NCI-H2107 treated with DMSO at 0.1 percent for 48 hours (cell line): ENCODE data around the gene ZMAT2.
"Not testable (repeated sequence)": the region's sequence is repeated elsewhere in the genome, so short reads cannot be mapped to it uniquely, and the experiment has no call there.

Source experiments
- DNase-seq: peaks from one replicate; lab custom pipeline; 2025; ENCODE audit not compliant: unreplicated experiment; lab: John Stamatoyannopoulos, UW

Gene ZMAT2

DNA sequence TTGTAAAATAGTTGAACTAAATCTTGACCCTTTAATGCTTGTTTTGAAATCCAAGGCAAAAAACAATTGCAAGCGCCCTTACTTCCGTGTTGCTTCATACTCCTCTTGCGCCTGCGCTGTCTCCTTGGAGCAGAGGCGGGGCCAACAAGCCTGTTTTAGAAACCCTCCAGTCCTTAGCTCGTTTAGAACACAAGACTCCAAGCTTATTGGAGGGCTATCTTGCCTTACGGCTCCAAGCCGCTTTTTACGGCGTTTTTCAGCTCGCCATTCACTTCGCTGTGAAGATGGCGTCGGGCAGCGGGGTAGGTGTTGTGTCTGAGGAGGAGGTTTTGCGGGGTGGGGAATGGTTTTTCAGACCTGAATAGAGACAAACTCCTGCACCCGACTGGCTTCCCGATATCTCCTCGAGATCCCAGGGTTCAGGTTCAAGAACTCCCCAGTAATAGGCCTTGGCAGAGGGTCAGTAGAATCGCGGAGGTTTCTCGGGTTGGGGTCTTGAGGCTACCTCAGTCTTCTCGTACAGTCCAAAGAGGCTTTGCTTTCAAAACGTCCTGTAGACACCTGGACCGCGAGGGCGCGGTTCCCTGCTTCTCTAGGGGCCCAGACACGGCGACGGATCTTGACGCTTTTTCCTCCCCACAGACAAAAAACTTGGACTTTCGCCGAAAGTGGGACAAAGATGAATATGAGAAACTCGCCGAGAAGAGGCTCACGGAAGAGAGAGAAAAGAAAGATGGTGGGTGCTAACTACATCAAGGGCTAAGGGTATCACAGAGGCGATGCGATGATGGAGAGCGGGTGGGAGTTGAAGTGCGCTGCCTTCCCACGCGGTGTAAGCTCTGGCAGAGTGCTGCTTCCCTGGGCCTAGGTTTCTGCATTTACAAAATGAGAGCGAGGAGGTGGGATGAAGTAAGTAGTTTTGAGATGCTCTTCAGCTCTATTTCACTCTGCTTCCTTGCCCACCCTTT lies at the start of gene ZMAT2:
Gene ZMAT2, plus strand, starts transcription at position 271 of the 968 bp plus-strand sequence. Its CDS starts 14 bp downstream, at position 285.
- peak; percentile 76 for DNase-seq

- DNase-seq = no peak
Measured at GRCh38 chr5:140658870-140659269, 41.4 kb upstream of the ZMAT2 start.

GRCh38 chr5:140660371-140660770 lies 39.9 kb upstream of the ZMAT2 start:
- not testable (repeated sequence) for DNase-seq

DNA sequence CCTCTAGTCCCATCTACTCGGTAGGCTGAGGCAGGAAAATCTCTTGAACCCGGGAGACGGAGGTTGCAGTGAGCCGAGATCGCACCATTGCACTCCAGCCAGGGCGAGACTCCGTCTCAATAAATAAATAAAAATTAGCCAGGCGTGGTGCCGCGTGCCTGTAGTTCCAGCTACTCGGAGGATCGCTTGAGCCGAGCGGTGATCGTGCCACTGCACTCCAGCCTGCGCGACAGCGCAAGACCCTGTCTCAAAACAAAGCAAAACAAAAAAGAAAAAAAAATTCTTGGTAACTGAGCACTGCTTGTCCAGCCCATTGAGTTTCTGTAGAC lies 36.3 kb upstream of the ZMAT2 start:
- DNase-seq = no peak

DNA sequence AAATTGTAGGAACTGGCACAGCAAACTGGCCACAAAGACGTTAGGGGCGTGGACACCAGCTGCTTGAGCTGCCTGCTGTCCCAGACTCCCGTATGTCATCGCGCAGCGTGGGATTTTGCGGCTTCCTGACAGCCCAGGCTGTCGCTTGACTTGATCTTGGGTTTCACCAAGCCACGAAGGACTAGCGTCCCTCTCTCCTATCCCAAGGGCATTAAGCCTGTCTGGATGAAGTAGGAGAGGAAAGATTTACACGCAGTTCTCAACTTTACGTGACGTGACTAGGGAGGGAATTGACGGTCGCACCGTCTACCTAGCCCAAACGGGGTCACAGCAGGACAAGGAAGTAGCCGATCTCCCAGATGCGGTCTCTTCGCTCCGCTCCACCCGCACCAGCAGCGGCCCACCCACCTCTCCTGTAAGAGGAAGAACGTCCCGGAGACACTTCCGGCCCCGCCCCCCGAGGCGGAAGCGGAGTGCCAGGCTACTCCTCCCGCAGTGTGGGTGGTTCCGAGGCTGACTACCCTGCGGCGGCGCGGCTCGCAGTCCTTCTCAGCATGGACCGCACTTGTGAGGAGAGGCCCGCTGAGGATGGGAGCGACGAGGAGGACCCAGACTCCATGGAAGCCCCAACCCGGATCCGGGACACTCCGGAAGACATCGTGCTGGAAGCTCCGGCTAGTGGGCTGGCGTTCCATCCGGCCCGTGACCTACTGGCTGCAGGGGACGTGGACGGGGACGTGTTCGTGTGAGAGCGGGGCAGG lies 35.7 kb upstream of the ZMAT2 start, which contains the start of gene WDR55:
Gene WDR55, plus strand, starts transcription at position 546 of the 761 bp plus-strand sequence. Its CDS starts 9 bp downstream, at position 555.
- peak; percentile 55 for DNase-seq

DNA sequence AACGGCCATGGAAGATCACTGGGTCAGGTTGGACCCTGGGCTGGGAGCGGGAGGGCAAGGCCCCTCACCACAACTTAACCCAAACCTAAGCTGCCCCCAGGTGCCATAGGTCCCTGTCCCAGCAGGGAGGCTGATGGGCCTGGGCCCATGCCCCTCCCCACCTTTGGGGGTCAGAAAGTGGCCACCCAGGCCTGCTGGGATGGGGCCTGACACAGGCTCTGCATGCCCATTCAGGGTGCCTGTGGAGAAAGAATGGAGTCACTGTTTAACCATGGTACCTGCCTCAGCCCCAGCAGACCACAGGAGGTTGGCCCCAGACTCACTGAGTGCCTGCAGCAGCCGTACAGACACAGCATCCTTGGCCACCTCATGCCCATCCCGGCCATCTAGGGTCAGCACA lies 29.2 kb upstream of the ZMAT2 start:
- DNase-seq = not testable (repeated sequence)

DNA sequence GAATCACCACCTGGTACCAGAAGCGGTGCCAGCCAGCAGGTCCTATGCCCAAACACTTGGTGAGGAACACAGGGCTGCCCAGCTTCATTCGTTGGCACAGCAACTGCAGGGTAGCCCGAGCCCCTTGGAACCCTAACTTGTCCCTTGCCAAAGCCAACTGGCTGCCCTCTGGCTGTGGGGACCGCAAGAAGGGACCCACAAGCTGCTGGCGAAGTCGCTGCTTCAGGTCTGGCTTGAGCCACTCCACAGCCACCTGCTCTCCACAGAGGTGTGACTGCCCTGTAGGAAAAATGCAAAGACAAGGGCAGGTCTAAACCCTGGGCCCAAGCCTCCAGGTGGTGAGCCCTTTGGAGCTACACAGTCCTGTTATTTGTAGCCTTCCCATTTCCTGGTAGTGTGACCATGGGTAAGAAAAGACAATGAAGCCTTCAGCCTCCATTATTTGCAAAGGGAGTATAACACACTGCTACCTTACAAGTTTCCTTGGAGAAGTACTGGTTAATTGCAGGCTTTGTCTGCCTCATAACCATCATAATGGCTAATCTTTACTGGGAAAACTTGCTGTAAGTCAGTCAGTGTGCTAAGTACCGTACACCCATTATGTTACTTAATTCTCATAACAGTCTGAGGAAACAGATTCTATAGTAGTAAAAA lies 28.6 kb upstream of the ZMAT2 start:
- DNase-seq = no peak

DNA sequence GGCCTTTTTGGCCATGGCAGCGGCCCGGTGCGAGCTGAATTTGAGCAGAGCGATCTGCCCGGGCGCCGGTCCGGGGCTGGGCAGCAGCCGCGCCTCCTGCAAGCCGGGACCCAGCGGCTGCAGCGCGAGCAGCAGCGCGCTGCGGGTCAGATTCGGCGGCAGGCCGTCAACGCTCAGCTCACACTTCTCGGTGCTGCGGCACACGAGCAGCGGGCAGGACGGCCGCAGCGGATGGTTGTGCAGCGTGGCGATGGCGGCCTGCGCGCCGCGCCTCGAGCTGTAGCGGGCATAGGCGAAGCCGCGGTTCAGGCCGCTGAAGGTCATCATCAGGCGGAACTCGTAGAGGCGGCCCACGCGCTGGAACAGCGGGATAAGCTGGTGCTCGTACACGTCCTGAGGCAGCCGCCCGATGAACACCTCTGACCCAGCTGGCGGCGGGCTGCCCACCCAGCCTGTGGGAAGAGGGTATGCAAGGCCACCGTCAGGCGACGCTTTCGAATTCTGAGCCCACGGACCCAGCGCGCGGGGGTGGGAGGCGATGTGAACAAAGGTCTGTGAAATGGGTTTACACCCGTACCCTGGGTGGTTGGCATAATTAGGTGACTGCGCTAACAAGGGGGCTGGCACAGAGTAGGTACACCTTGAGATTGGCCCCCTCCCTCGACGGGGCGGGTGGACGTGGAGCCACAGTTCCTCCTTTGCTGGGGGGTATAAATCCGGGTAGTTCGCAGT lies 27.6 kb upstream of the ZMAT2 start:
- DNase-seq = no peak

DNA sequence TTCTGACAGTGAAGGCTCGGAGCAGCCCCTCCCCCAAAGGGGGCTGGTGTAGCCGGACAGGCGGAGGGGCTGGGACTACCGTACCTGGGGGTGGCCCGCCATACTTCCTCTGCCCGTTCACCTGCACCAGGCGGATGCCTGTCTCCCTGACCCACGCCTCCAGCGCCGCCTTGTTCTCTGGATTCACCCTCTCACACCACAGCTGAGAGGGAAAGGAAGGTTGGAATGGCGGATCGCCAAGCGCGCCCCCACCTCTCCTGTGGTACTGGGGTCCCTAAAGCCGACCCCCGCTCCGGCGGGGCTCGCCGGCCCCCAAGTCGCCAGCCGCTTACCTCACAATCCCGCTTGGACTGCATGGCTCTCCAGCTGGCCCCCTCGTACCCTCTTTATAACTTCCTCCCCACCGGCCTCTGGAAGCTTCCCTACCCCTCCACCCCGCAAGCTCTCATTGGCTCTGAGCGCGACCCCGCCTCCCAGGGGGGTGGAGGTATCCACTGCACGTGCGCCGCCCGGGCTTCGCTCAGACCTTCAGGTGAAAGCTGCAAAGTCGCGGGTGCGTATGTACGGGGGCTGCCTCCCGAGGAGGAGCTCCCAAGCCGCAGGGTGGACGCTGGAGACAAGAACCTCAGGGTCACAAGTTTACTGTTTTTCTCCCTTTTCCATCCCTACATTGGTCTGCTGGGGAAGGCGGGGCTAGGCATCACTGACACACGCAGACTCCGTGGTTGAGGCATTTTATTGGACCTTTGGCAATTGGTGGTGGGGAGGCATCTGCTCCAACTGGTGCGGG lies 26.9 kb upstream of the ZMAT2 start, which contains the start of gene DND1:
Gene DND1, minus strand, starts transcription at position 390 of the 790 bp plus-strand sequence. Its CDS starts 34 bp downstream, at position 356.
- no peak for DNase-seq

DNA sequence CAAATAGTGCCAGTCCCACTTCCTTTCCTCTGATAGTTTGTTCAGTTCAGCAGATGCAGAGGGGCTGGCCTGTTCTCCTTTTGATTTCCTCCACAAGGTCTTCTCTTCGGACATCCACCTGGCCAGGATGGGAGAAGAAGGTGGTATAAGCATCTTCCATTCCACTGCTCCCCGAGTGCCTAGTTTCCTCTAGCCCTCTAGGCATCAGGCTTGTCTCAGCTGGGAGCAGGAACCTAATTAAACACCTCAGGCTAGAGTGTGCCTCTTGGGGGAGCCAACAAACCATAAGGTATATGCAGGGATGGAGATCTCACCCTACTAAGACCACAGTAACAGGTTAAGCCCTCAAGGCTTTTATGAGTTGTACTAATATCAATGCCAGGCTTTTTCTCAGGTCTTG lies 26.0 kb upstream of the ZMAT2 start:
- no peak for DNase-seq

DNA sequence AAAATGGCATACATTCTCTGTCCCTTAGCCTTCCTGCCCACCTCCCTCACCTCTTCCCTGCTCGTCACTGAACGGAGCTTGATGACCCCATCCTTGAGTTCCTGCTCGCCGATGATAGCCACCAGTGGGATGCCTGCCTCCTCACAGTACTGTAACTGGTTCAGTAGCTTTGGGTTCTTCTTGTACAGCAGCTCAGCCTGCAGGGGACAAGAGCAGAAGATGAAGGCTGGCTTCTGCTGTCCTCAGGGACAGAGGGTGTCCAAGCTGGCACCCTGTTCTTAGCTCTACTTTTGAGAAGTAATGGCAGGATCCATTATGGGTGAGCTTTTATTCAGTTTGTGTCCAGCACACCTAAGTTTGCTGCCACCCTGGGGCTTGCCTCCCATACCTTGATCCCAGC lies 25.6 kb upstream of the ZMAT2 start:
- no peak for DNase-seq

GRCh38 chr5:140677947-140678346 lies 22.3 kb upstream of the ZMAT2 start:
- DNase-seq = no peak

- DNase-seq = no peak
Measured at GRCh38 chr5:140678993-140679392, 21.3 kb upstream of the ZMAT2 start.

DNA sequence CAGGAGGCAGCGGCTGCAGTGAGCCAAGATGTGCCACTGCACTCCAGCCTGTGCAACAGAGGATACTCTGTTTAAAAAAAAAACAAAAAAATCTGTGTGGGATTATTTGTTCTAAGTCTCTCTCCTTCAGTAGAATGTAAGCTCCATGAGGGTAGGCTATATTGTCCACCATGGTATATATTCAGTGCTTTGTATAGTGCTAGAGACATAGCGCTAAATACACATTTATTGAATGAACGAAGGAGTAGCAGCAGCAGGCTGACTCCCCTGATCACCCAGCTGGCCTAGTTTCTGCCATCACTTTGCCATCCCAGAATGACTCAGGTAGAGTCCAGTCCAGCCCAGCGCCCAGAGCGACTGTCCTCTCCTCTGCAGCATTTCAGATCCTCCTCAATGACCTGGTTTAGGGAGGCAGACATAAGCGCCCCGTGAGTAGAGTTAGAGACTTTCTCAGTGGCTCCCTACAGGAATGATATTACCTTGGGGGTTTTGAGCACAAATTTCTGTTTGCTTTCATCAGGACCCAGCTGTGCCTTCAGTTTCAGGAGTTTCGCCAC lies 9.8 kb upstream of the ZMAT2 start:
- no peak for DNase-seq

GRCh38 chr5:140690941-140691924 lies 9.0 kb upstream of the ZMAT2 start, which contains the start of the genes HARS1 and HARS2:
Gene HARS1, minus strand, starts transcription at chr5:140691370. Its CDS starts 66 bp downstream, at chr5:140691304.
Gene HARS2, plus strand, starts transcription at chr5:140691455. Its CDS starts 194 bp downstream, at chr5:140691649.
- peak; percentile 34 for DNase-seq

DNA sequence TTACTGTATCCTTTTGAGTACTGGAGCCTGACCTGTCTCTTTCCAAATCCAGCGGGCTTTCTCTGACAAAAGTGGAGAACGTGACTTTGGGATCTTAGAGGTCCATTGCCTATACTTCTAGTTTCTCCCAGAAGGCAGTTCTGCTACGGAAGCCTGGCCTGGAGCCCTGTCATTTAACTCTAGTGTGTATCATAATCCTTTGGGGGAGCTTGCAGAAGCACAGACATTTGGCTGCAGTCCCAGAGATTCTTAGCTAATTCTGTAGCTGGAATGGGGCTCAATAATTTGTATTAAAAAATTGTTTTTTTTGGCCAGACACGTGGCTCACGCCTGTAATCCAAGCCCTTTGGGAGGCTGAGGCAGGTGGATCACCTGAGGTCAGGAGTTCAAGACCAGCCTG lies 6.0 kb upstream of the ZMAT2 start:
- no peak for DNase-seq

DNA sequence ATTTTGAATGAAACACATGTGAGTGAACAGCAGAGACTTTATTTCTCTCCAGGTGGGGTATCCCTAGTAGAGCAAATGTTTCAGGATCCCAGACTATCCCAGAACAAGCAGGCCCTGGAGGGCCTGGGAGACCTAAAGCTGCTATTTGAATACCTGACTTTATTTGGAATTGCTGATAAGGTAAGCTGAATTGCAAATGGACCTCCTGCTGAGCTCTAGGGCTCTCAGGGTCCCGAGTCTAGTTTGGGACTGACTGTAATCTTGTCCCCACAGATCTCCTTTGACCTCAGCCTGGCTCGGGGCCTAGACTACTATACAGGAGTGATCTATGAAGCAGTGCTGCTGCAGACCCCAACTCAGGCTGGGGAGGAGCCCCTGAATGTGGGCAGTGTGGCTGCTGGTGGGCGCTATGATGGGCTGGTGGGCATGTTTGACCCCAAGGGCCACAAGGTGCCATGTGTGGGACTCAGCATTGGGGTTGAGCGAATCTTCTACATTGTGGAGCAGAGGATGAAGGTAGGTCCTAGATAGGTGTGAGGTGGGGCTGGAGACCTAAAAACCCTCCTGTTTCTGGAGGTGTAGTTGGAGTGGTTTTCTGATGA lies 3.3 kb upstream of the ZMAT2 start:
- DNase-seq = no peak

DNA sequence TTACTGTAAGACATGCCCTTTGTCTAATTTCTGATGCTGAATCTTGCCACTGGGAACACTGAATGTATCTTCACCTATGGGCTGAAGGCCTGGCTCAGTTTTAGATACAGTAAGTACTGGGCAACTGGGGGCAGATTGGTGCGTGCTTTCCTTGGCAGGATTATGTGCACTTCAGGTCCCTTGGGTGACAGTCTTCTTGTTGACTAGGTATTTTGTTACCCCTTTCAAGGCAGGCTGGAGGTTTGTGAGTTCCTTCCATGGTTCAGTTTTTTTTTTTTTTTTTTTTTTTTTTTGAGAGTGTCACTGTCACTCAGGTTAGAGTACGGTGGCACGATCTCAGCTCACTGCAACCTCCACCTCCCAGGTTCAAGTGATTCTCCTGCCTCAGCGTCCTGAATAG lies 7.6 kb downstream of the ZMAT2 start:
- no peak for DNase-seq
